AG04450 (cell line): ENCODE results near the gene VPS36. TPM values are rescaled to one million over a fixed set of nuclear protein-coding genes. Genes with fewer than 3 reads are reported as not detected.
A peak's percentile ranks its signal among the peaks of the same experiment; 100 is the strongest.

Experiments
- CTCF ChIA-PET: fragments of 300-600, 350-600 bp; formaldehyde crosslinking; extraction: SDS; loops from one replicate; lab custom pipeline; 2022; ENCODE audit warnings: antibody characterized with exemption, inconsistent platforms; lab: Charles Lee
- POLR2A ChIA-PET: fragments of 350-600 bp; formaldehyde crosslinking; extraction: SDS; loops from one replicate; lab custom pipeline; 2021; ENCODE audit warnings: antibody characterized with exemption, inconsistent platforms; lab: Yijun Ruan, JAX
- DNase-seq: peaks from one replicate; pipeline ENCODE4 v3.0.0-alpha.2; 2011; ENCODE audit warnings: low read depth, low spot score
- H3K27ac ChIP-seq: one replicate; pipeline ENCODE4 v1.5.1; 2012; ENCODE audit warnings: low read depth, low read length, control low read depth
- H3K27me3 ChIP-seq: one replicate; pipeline ENCODE4 v1.6.0; 2012; ENCODE audit warnings: low read length; ENCODE audit not compliant: control insufficient read depth, insufficient read depth
- H3K4me3 ChIP-seq: 2 replicates; pipeline ENCODE4 v1.5.1; 2011; ENCODE audit warnings: mild to moderate bottlenecking, low read depth, low read length, control low read depth
- H3K9me3 ChIP-seq: 2 replicates; pipeline ENCODE4 v1.5.1; 2012; ENCODE audit warnings: low read length; ENCODE audit not compliant: control insufficient read depth, insufficient read depth
- polyA plus RNA-seq: library from polyadenylated mRNA; depleted of rRNA; stranded (reverse); fragments of >200 nt; gene quantifications from 2 replicates; pipeline ENCODE4 v1.2.3, GENCODE V29; 2011
- TF ChIP-seq, protein P1 (sequence below): IDR thresholded peaks from 2 replicates; pipeline ENCODE4 v1.5.1; 2011; ENCODE audit warnings: low read depth, low read length, control low read depth, inconsistent platforms

Gene VPS36
- polyA plus RNA-seq, 1 experiment = 24.2 TPM

DNA sequence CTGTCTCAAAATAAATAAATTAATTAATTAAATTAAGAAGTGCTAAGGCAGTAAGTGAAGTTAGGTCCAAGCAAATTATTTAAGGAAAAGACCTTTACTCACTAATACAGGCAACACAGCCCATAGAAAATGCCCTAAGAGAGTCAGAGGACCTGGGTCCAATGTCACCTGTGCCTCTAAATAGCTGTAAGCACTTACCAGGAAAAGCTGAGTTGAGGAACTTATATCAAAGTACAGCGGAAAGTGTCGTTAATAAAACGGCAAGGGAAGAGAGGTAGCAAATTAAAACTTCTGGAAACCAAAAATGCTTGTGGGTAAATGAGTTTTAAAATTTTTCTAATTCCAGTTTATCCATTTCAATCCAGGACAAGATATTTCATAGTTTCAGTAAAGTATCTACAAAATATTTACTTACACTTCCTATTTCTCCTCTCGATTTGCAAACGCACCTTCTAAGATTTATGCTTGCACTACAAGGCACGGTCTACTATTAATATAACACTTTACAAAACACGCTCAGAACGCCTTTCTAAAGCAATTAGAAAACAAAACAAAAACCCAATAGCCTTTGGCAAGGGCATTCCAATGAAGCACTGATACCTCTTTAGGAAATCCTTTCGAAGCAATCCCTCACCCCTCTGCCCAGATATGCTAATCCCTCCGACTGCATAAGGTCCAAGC, 963 bp downstream of the VPS36 start:
- Histone ChIP-seq H3K27ac (peak overlapping the region; percentile 70), H3K9me3 (no peaks in the 10 kb centered on the region), H3K4me3 (peak overlapping the region; percentile 87), H3K27me3 (no peaks in the 10 kb centered on the region)
- POLR2A ChIA-PET = interaction anchor here (0.5 to 1.8 kb wide), 9 partner anchors 9 to 298 kb away, joined by 3 to 11 read pairs (median 4); no protein-coding TSS in a partner anchor
- CTCF ChIA-PET = interaction anchor here (0.6 to 4.9 kb wide), 26 partner anchors 10 to 293 kb away, joined by 3 to 95 read pairs (median 9); partner anchors contain the start of gene THSD1
- no peak for DNase-seq
- TF ChIP-seq, protein P1, sequence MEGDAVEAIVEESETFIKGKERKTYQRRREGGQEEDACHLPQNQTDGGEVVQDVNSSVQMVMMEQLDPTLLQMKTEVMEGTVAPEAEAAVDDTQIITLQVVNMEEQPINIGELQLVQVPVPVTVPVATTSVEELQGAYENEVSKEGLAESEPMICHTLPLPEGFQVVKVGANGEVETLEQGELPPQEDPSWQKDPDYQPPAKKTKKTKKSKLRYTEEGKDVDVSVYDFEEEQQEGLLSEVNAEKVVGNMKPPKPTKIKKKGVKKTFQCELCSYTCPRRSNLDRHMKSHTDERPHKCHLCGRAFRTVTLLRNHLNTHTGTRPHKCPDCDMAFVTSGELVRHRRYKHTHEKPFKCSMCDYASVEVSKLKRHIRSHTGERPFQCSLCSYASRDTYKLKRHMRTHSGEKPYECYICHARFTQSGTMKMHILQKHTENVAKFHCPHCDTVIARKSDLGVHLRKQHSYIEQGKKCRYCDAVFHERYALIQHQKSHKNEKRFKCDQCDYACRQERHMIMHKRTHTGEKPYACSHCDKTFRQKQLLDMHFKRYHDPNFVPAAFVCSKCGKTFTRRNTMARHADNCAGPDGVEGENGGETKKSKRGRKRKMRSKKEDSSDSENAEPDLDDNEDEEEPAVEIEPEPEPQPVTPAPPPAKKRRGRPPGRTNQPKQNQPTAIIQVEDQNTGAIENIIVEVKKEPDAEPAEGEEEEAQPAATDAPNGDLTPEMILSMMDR = no peak

DNA sequence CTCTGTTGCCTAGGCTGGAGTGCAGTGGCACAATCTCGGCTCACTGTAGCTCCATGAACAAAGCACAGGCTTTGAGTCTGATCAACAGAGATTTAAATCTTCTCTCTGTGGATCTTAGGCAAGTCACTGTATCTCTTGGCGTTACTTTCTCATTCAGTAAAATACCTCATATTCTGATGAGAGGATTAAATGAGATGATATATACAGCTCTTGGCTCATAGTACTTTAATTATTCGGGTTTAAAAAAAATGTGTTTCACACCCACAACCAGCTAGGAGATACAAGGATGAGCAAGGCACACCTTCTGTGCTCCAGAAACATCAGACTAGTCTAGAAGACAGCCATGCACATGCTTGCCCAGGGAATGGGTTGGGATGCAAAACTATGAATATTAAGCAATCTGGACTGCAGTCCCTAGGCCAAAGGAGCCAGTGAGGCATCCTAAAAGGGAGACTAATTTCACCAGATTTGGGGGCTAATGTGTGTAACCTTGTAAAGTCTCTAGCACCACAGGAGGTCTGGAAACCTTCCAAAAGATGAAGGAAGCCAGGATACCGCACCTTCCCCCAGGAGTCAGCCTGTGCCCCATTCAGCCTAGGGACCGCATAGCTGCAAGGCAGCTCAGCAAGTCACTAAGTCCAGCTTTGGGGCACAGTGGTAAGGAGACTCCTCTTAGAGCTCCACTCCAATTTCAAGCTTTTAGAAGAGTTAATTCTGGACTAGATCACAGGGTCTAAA, 2.5 kb downstream of the VPS36 start:
- ChIA-PET POLR2A (no interaction called here), CTCF (interaction anchor here (0.9 to 4.9 kb wide), 4 partner anchors 19 to 253 kb away, joined by 3 to 95 read pairs (median 4); no protein-coding TSS in a partner anchor)
- TF ChIP-seq, protein P1 = no peak
- no peak overlapping the region for H3K27ac ChIP-seq
- no peaks in the 10 kb centered on the region for H3K27me3 ChIP-seq
- DNase-seq = no peak
- no peaks in the 10 kb centered on the region for H3K9me3 ChIP-seq
- H3K4me3 ChIP-seq = 0 out of 2 replicates have a peak overlapping the region, but pooled peaks have one; percentile 25

DNA sequence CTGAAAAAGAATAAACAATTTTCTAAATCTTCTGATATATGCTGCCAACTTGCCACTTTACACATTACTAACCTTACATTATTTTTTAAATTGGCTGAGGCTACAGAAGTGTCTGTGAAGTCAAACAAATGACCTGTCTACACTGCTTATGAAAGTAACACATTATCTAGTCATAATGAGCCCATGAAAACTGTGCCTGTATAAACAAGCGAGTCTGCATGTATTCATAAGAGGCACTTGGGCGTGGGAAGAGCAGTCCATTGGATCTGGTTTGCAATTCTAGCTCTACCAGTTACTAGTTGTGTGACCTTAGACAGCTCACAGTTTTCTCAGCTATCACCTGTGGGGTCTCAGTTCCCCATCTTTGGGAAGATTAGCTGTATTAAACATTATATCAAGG, 3.1 kb downstream of the VPS36 start:
- TF ChIP-seq, protein P1 = no peak
- ChIA-PET CTCF (interaction anchor here (0.9 to 4.9 kb wide), 3 partner anchors 19 to 211 kb away, joined by 3 to 95 read pairs (median 4); no protein-coding TSS in a partner anchor), POLR2A (no interaction called here)
- Histone ChIP-seq H3K27me3 (no peaks in the 10 kb centered on the region), H3K4me3 (no peak overlapping the region; the same call in 1 of the 2 replicates), H3K9me3 (no peaks in the 10 kb centered on the region), H3K27ac (no peak overlapping the region)
- no peak for DNase-seq

DNA sequence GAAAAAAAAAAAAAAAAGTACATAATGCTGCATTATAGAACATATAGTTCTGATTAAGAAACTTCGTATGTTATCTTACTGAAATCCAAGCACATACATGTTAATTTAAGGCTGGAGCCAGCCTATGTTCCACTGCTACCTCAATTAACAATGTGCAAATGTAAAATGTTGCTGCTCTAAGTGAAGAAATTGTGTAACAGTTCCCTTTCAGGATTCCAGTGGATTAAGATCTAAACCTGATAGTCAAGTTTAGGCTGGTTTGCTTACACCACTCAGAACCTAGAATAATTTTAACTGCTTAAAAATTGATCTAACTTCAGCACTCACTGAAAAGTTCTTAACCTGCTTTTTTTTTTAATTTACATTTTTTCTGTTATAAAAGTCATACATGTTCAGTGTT, 4.2 kb downstream of the VPS36 start:
- Histone ChIP-seq H3K27ac (no peak overlapping the region), H3K27me3 (no peaks in the 10 kb centered on the region), H3K9me3 (no peaks in the 10 kb centered on the region), H3K4me3 (no peak overlapping the region)
- TF ChIP-seq, protein P1 = no peak
- POLR2A ChIA-PET = no interaction called here
- CTCF ChIA-PET = no interaction called here
- no peak for DNase-seq

DNA sequence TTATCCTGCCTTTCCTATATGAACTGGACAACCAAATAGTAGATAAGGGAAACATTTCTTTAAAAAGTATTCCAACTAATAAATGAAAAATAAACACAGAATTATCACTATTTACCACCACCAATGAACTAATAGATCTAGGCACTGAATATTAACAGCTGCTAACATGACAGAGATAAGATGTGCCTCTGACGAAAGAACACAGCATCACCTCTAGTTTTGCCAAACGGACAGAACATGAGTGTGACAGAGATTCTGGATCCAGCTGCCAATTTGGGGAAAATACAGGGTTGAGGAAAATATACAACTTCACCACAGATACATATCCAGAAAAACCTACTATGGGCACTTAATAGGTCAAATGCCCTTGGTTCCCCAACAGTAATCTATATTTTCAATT, 18.0 kb downstream of the VPS36 start:
- Histone ChIP-seq H3K27me3 (no peaks in the 10 kb centered on the region), H3K9me3 (no peaks in the 10 kb centered on the region), H3K4me3 (no peak overlapping the region), H3K27ac (no peak overlapping the region)
- no peak for DNase-seq
- ChIA-PET POLR2A (interaction anchor here (2.3 kb wide), 1 partner anchor 18 kb away, joined by 11 read pairs; the partner anchor contains the start of gene VPS36), CTCF (interaction anchor here (3.7 kb wide), 1 partner anchor 18 kb away, joined by 30 read pairs; the partner anchor contains the start of gene VPS36)
- TF ChIP-seq, protein P1 = no peak
